DND-41 (cell line): ENCODE data around the gene MINAR1.
"Not testable (repeated sequence)": the region's sequence is repeated elsewhere in the genome, so short reads cannot be mapped to it uniquely, and the experiment has no call there.

ENCODE experiments used
- ATAC-seq: fragments of 200-7000 bp; cut with Tn5 transposase; 3 replicates; pipeline ENCODE4 v1.9.1; 2021; ENCODE audit warnings: low read depth; ENCODE audit not compliant: insufficient read depth
- DNase-seq: peaks from one replicate; pipeline ENCODE4 v3.0.0-alpha.2; 2020
- H2AFZ ChIP-seq: 2 replicates; pipeline ENCODE4 v1.6.0; 2012; ENCODE audit warnings: low read depth, low read length
- H3K27ac ChIP-seq: 2 replicates; pipeline ENCODE4 v1.5.1; 2012; ENCODE audit warnings: low read length, inconsistent platforms
- H3K27me3 ChIP-seq: fragments of 200-600 bp; sonication (generic); 2 replicates; pipeline ENCODE4 v1.6.0; 2012; ENCODE audit warnings: low read length, mild to moderate bottlenecking, inconsistent platforms; ENCODE audit not compliant: insufficient read depth, poor library complexity
- H3K36me3 ChIP-seq: 2 replicates; pipeline ENCODE4 v1.5.1; 2012; ENCODE audit warnings: low read length, inconsistent platforms; ENCODE audit not compliant: insufficient read depth
- H3K4me1 ChIP-seq: 2 replicates; pipeline ENCODE4 v1.5.1; 2012; ENCODE audit warnings: mild to moderate bottlenecking, low read length; ENCODE audit not compliant: insufficient read depth
- H3K4me2 ChIP-seq: 2 replicates; pipeline ENCODE4 v1.6.0; 2012; ENCODE audit warnings: mild to moderate bottlenecking, moderate library complexity, low read length, inconsistent platforms; ENCODE audit not compliant: insufficient read depth
- H3K4me3 ChIP-seq, 2 experiments: fragments of 200-600 bp in 1 of 2; shearing (Covaris generic) in 1 of 2; 2 replicates each; pipeline ENCODE4 v1.5.1; 2012 to 2016; ENCODE audit warnings: inconsistent platforms in 2 of 2, low read length in 2 of 2, mild to moderate bottlenecking in 2 of 2, low read depth in 1 of 2, moderate library complexity in 1 of 2
- H3K79me2 ChIP-seq: 2 replicates; pipeline ENCODE4 v1.6.0; 2012; ENCODE audit warnings: low read length, inconsistent platforms; ENCODE audit not compliant: insufficient read depth
- H3K9ac ChIP-seq: 2 replicates; pipeline ENCODE4 v1.6.0; 2012; ENCODE audit warnings: low read depth, mild to moderate bottlenecking, inconsistent platforms, low read length, moderate library complexity
- H3K9me3 ChIP-seq: 2 replicates; pipeline ENCODE4 v1.5.1; 2012; ENCODE audit warnings: low read length, moderate library complexity, mild to moderate bottlenecking, inconsistent platforms; ENCODE audit not compliant: insufficient read depth, severe bottlenecking
- H4K20me1 ChIP-seq: 2 replicates; pipeline ENCODE4 v1.6.0; 2012; ENCODE audit warnings: low read length; ENCODE audit not compliant: insufficient read depth
- EZH2 ChIP-seq: IDR thresholded peaks from 3 replicates; pipeline ENCODE4 v1.6.1; 2012; ENCODE audit warnings: borderline replicate concordance, low read depth, mild to moderate bottlenecking, moderate library complexity, low read length, inconsistent platforms; ENCODE audit not compliant: severe bottlenecking
- TF ChIP-seq, protein P1 (sequence below): IDR thresholded peaks from 2 replicates; pipeline ENCODE4 v1.5.1; 2012; ENCODE audit warnings: borderline replicate concordance, low read length, moderate library complexity, mild to moderate bottlenecking; ENCODE audit not compliant: poor library complexity, severe bottlenecking; ENCODE audit errors: extremely low read depth

The MINAR1 gene

DNA sequence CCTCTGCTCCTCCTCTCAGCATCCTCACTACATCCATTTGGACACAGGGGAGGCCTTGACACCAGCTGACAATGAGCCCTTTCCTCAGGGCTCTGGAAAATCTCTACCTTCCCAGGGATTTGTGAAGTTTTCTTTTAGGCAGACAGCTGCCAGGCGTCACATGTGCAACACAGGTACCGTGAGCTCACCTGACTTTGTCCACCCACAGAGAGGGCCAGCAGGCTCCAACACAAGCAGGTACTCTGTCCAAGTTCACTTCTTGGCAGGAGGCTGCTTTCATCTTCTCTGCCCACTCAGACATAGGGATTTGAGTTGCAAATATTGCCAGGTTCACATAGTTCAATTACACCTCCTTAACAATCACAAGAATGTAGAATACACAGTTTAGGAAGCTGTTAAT lies 15.3 kb upstream of the MINAR1 start:
- H3K79me2 ChIP-seq: no peaks in the 10 kb centered on the region
- H2AFZ ChIP-seq: no peak overlapping the region

DNA sequence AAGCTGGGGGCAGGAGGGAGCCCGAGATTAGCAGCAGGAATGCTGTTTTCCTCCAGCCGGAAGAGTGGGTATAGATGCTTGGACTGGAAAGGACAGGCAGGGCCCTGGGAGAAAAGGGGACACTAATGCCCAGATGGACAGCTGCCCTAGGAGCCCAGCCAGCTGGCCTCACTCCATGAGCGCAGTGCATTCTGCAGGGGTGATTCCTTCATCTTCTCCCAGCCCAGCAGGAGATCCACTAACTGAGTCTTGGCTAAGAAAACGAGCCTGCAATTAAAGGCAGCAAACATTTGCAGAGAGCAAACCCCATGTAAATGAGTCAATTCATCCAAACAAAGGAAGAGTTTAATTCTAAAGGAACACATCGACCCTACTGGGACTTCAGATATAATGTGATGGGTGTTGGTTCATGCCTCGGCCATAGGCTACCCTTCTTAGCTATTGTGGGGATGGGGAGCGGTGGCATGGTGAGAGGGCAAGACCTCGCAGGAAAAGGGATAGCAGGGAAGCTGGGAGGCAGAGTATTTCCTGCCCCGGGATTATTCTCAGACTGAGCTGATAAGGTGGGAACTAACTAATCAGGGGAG lies 13.3 kb upstream of the MINAR1 start:
- H3K36me3 ChIP-seq: no peaks in the 10 kb centered on the region
- H4K20me1 ChIP-seq: no peaks in the 10 kb centered on the region
- H3K4me3 ChIP-seq: no peak overlapping the region
- no peaks in the 10 kb centered on the region for H3K9me3 ChIP-seq
- no peak overlapping the region for H3K4me2 ChIP-seq
- DNase-seq (no peak), ATAC-seq (no peak)
- H2AFZ ChIP-seq: no peak overlapping the region
- no peaks in the 10 kb centered on the region for H3K4me1 ChIP-seq
- TF ChIP-seq, protein P1, sequence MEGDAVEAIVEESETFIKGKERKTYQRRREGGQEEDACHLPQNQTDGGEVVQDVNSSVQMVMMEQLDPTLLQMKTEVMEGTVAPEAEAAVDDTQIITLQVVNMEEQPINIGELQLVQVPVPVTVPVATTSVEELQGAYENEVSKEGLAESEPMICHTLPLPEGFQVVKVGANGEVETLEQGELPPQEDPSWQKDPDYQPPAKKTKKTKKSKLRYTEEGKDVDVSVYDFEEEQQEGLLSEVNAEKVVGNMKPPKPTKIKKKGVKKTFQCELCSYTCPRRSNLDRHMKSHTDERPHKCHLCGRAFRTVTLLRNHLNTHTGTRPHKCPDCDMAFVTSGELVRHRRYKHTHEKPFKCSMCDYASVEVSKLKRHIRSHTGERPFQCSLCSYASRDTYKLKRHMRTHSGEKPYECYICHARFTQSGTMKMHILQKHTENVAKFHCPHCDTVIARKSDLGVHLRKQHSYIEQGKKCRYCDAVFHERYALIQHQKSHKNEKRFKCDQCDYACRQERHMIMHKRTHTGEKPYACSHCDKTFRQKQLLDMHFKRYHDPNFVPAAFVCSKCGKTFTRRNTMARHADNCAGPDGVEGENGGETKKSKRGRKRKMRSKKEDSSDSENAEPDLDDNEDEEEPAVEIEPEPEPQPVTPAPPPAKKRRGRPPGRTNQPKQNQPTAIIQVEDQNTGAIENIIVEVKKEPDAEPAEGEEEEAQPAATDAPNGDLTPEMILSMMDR: no peak
- TF ChIP-seq EZH2: no peak
- H3K27ac ChIP-seq: no peak overlapping the region
- no peaks in the 10 kb centered on the region for H3K79me2 ChIP-seq
- H3K9ac ChIP-seq: no peak overlapping the region
- no peaks in the 10 kb centered on the region for H3K27me3 ChIP-seq

More for the DNA sequence above, 15.3 kb upstream of the MINAR1 start:
- H3K36me3 ChIP-seq: peaks cover 4% of the 10 kb centered on the region; the same call in 1 of the 2 replicates
- no peaks in the 10 kb centered on the region for H3K9me3 ChIP-seq
- no peaks in the 10 kb centered on the region for H3K27me3 ChIP-seq
- DNase-seq (no peak), ATAC-seq (no peak)
- H3K4me2 ChIP-seq: no peak overlapping the region
- H3K4me3 ChIP-seq: no peak overlapping the region
- no peak for TF ChIP-seq EZH2
- TF ChIP-seq, protein P1: no peak
- H4K20me1 ChIP-seq: no peaks in the 10 kb centered on the region
- H3K4me1 ChIP-seq: no peaks in the 10 kb centered on the region
- no peak overlapping the region for H3K27ac ChIP-seq
- H3K9ac ChIP-seq: no peak overlapping the region

DNA sequence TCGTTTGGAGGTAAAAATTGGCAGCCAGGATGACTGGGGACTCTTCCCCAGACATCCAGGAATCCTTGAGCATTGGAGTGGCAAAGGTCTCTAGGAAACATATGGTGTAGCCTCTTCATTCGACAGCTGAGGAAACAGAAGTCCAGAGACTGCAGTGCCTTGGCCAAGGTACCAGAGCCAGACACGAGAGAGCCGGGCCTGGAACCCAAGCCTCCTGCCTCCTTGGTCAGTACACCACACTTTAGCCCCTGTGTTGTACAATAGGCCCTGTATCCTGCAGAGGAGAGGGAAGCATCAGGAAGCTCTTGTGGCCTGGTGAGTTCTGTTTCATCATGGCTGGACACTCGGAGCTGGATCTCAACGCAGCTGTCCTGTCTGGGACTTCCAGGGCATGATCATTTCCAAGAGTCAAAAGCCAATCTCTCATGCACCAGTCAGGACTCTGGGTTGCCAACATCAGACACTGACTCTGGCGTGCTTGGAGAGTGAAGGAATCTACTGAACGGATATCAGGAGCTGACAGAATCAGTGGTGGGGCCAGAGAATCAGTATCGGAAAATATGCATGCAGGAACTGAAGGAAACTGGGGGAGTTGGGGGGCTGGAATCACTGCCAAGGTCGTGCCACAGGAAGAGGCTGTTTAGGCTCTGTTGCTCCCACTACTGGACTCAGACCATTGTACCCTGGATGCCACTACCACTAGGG lies 6.4 kb upstream of the MINAR1 start:
- Histone ChIP-seq H4K20me1 (no peaks in the 10 kb centered on the region), H3K9ac (no peak overlapping the region), H2AFZ (no peak overlapping the region), H3K9me3 (no peaks in the 10 kb centered on the region), H3K79me2 (no peaks in the 10 kb centered on the region), H3K27ac (no peak overlapping the region), H3K4me1 (no peaks in the 10 kb centered on the region), H3K4me3 (no peak overlapping the region), H3K36me3 (no peaks in the 10 kb centered on the region), H3K4me2 (no peak overlapping the region), H3K27me3 (no peaks in the 10 kb centered on the region)
- ATAC-seq: no peak
- no peak for DNase-seq
- TF ChIP-seq, protein P1: no peak
- TF ChIP-seq EZH2: no peak

DNA sequence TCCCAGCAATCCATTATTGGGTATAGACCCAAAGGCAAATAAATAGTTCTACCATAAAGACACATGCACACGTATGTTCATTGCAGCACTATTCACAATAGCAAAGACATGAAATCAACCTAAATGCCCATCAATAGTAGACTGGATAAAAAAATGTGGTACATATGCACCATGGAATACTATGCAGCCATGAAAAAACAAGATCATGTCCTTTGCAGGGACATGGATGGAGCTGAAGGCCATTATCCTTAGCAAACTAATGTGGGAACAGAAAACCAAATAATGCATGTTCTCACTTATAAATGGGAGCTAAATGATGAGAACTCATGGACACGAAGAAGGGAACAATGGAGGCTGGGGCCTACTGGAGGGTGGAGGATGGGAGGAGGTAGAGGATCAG lies 5.2 kb upstream of the MINAR1 start:
- H3K27me3 ChIP-seq, DNase-seq, ATAC-seq: not testable (repeated sequence)

More for the DNA sequence above, 5.2 kb upstream of the MINAR1 start:
- H3K79me2 ChIP-seq, H4K20me1 ChIP-seq, H3K27ac ChIP-seq, H3K4me1 ChIP-seq, H2AFZ ChIP-seq, H3K4me2 ChIP-seq, H3K36me3 ChIP-seq, H3K9me3 ChIP-seq, H3K4me3 ChIP-seq, H3K9ac ChIP-seq: not testable (repeated sequence)
